Gastrocnemius medialis (tissue), 4 donors: ENCODE results near the gene ROBO3.

Experiments used
- POLR2A ChIP-seq, 2 donors: fragments of 450-650 bp; IDR thresholded peaks; one replicate each; pipeline ENCODE4 v1.6.1; 2017; ENCODE audit warnings: antibody characterized with exemption in 2 of 2, mild to moderate bottlenecking in 2 of 2, moderate library complexity in 2 of 2
- TF ChIP-seq, protein P1 (sequence below), 5 experiments: fragments of 450-650 bp in 3 of 5; fragments of 200-600 bp in 2 of 5; sonication (generic) in 2 of 5; IDR thresholded peaks in 4 of 5; conservative IDR thresholded peaks in 1 of 5; 1 replicate in 4 of 5; 2 replicates in 1 of 5; pipeline ENCODE4 v1.5.1; 2016 to 2019; ENCODE audit warnings: antibody characterized with exemption in 5 of 5, mild to moderate bottlenecking in 3 of 5, moderate library complexity in 3 of 5

DNA sequence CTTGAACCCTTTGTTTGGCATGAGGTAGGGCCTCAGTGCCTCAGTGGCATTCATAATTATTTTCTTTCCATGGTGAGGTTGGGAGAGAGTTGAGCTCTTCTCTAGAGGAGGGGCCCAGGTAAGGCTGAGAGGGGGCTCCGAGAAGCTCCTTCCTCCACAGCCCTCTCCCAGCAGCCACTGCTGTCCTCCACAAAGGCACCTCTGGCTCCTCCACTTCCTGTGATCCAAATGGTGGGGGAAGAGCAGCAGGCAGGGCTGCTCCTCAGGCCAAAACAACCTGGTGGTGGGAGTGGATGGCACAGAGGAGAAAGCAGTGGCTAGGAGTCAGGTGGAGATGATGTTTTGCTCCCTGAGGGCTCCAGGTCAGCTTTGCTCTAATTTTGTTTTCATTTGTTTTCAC is 19.1 kb downstream of the ROBO3 start:
- TF ChIP-seq POLR2A (IDR thresholded peaks at IDR 0.05), result no peak
- TF ChIP-seq, protein P1, sequence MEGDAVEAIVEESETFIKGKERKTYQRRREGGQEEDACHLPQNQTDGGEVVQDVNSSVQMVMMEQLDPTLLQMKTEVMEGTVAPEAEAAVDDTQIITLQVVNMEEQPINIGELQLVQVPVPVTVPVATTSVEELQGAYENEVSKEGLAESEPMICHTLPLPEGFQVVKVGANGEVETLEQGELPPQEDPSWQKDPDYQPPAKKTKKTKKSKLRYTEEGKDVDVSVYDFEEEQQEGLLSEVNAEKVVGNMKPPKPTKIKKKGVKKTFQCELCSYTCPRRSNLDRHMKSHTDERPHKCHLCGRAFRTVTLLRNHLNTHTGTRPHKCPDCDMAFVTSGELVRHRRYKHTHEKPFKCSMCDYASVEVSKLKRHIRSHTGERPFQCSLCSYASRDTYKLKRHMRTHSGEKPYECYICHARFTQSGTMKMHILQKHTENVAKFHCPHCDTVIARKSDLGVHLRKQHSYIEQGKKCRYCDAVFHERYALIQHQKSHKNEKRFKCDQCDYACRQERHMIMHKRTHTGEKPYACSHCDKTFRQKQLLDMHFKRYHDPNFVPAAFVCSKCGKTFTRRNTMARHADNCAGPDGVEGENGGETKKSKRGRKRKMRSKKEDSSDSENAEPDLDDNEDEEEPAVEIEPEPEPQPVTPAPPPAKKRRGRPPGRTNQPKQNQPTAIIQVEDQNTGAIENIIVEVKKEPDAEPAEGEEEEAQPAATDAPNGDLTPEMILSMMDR (IDR thresholded peaks at IDR 0.05 in 4 of 5, conservative IDR thresholded peaks at IDR 0.05 in 1 of 5), result no peak
